Activated CD4-positive, alpha-beta T cell treated with anti-CD3 and anti-CD28 coated beads, Interleukin-2, amount 50 U/mL, for 24 hours (primary cell): ENCODE measurements around the gene EIF4E1B.
"Not testable (repeated sequence)": the region's sequence is repeated elsewhere in the genome, so short reads cannot be mapped to it uniquely, and the experiment has no call there.

ENCODE experiments used
- DNase-seq, 2 donors: peaks; one replicate each; pipeline ENCODE4 v3.0.0-alpha.2; 2020; ENCODE audit warnings: low read depth in 1 of 2, low spot score in 1 of 2

Gene EIF4E1B

DNA sequence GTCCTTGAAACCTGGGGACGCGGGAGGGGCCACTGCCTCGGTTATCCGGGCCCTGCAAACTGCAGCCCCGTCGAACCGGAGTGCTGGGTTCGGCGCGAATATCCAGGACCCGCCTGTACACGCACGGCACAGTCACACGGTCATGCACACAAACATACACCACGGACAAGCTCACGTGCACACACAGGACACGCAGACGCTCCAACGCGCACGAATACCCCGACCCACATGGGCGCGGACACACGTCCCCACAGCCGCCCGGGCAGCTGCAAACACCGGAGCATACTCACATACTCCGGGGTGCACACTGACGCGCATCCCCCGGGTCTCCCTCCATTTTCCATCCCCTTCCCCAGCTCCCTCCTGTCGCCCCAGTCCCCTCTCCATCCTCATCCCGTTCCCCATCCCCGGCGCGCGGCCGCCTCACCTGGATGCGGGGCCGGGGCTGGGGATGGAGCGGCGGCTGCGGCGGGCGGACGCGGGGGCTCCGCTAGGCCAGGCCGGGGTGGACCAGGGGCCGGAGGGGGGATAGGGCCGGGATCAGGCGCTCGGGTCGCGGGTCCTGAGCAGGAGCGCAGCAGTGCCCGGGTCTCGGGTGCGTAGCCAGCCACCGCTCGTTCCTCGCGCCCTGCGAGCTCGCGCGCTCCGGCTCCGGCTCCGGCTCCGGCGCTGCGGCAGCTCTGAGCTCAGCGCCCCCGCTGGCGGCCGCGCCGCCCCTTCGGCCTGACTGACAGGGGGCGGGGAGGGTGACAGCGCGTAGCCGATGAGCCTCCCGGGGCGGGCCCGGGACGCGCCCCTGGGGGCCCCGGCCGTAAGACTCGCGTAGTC is at the start of gene EIF4E1B, which contains the start of gene SNCB:
EIF4E1B (plus strand) TSS at position 823 of the 828 bp plus-strand sequence. CDS start 12,113 bp downstream, outside the sequence.
SNCB (minus strand) TSS at position 682 of the 828 bp plus-strand sequence. CDS start 880 bp downstream, outside the sequence.
- DNase-seq, result no peak

- DNase-seq, result no peak
Measured at GRCh38 chr5:176581361-176581760, 49.1 kb upstream of the EIF4E1B start.

- no peak for DNase-seq
Measured at GRCh38 chr5:176583076-176583475, 47.4 kb upstream of the EIF4E1B start.

DNA sequence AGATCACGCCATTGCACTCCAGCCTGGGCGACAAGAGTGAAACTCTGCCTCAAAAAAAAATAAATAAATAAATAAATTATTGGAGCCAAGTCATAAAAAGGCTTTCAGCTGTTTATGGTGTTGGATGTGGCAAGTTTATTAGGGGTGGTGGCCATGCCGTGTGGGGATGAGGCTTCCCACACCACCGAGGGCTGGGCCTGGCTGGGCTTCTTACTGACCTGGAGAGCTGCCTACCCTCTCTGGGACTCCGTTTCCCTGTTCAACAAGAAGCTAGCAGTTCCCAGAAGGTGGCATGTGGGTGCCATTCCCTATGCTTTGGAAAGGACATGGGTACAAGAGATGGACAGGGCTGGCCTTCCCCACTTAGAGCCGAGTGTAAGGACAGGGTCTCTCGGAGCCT is 43.1 kb upstream of the EIF4E1B start:
- no peak for DNase-seq

DNA sequence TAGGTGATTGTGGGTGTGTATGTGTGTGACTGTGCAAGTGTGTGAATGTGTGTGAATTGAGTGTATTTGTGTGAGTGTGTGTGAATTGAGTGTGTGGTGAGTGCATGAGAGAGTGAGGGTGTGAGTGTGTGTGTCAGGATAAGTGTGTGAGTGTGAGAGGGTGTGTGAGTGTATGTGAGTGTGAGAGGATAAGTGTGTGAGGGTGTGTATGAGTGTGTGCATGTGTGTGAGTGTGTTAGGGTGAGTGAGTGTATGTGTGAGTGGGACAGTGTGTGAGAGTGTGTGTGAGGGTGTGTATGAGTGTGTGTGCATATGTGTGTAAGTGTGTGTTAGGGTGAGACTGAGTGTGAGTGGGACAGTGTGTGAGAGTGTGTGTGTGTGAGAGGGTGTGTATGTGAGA is 42.2 kb upstream of the EIF4E1B start:
- DNase-seq, result no peak

DNA sequence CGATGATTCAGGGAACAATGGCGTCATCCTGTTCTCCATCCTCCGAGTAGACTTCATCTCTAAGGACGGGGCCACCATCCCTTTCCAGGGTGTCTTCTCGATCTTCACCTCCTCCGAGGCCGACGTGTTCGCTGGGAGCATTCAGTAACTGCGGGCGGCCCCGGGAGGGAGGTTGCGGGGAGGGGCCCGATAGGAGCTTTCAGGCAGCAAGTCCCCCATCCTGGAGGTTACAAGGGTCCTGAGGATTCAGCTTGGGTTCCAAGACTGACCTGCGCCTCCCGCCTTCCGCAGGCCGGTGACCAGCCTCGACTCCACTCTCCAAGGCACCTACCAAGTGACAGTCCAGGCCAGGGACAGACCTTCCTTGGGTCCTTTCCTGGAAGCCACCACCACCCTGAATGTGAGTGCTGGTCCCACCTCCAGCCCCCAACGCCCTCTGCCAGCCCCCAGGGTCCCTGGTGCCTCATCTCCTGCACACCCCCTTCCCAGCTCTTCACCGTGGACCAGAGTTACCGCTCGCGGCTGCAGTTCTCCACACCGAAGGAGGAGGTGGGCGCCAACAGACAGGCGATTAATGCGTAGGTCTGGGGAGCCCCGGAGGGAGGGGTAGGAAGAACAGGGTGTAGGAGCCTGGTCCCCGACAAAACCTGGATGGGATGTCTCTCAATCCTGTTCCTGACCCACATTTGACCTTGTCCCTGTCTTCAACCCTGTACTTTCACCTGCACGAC is 41.3 kb upstream of the EIF4E1B start:
- DNase-seq, result no peak

DNA sequence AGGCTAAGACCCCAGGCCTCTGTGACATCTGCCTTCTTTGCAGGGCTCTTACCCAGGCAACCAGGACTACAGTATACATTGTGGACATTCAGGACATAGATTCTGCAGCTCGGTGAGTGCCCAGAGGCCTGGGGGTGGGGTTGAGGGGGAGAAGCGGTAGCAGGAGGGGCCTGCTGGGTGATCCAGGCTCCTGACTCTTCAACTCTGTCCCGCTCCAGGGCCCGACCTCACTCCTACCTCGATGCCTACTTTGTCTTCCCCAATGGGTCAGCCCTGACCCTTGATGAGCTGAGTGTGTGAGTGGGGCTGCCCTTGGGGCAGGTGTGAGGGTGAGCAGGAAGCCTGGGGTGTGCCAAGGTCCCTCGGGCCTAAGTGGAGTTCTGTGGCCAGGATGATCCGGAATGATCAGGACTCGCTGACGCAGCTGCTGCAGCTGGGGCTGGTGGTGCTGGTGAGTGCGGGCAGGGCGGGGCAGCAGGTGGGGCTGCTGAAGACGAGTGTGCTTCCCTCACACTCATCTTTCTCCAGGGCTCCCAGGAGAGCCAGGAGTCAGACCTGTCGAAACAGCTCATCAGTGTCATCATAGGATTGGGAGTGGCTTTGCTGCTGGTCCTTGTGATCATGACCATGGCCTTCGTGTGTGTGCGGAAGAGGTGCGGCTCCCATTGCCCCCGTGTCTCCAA is 40.3 kb upstream of the EIF4E1B start:
- DNase-seq, result no peak

- not testable (repeated sequence) for DNase-seq
Measured at GRCh38 chr5:176591667-176592066, 38.8 kb upstream of the EIF4E1B start.

DNA sequence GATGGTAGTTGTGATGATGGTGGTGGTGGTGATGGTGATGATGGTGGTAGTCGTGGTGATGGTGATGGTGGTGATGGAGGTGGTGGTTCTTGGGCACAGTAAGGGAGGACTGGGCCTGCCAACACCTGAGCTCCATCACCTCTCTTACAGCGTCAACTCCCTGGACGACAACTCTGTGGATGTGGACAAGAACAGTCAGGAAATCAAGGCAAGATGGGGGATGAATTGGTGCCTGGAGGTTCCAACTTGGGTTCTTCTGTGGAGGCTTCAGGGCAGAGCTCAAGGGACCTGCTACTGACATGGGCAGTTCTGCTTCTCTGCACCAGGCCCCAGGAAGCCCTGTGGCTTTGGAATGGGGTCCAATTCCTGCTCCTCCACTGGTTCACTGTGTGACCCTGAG is 37.9 kb upstream of the EIF4E1B start:
- DNase-seq, result no peak

DNA sequence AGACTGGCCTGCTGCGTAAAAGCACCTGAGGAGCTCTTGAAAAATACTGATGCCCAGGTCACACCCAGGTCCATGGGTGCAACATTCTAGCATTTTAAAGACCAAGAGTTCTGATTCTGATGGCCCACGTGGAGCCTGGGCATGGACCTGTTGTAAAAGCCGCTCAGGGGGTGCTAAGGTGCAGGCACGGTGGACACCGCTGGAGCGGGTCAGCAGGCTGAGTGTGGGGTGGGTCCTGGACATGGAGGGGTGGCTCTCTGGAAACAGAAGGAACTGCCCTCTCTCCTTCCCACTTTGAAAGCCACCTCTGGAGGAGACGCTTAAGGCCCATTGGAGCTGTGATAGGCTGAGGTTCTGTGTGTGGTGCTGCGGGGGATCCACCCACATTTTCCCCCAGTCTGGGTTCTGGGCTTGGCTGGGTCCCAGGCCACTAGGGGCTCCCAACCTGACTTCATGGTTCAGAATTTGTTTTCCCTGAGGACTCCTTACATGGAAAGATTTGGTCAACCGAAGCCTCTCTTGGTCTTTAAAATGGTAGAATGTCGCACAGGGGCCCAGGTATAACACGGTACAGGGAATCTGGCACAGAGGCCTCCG is 37.1 kb upstream of the EIF4E1B start:
- no peak for DNase-seq

GRCh38 chr5:176594554-176594953 is 35.9 kb upstream of the EIF4E1B start:
- DNase-seq, result no peak

DNA sequence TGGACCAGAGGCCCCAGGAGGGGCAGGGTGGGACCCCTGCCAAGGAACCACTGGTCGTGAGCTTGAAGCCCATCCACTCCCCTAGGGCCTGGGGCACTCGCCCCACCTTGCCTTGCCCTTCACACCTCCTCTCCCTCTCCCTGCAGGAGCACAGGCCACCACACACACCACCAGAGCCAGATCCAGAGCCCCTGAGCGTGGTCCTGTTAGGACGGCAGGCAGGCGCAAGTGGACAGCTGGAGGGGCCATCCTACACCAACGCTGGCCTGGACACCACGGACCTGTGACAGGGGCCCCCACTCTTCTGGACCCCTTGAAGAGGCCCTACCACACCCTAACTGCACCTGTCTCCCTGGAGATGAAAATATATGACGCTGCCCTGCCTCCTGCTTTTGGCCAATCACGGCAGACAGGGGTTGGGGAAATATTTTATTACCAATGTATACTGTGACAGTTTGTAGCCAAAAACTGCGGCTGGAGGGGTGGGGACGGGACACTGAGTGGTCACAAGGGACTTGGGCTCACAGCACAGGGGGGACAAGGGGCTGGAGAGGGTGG is 35.0 kb upstream of the EIF4E1B start:
- no peak for DNase-seq

DNA sequence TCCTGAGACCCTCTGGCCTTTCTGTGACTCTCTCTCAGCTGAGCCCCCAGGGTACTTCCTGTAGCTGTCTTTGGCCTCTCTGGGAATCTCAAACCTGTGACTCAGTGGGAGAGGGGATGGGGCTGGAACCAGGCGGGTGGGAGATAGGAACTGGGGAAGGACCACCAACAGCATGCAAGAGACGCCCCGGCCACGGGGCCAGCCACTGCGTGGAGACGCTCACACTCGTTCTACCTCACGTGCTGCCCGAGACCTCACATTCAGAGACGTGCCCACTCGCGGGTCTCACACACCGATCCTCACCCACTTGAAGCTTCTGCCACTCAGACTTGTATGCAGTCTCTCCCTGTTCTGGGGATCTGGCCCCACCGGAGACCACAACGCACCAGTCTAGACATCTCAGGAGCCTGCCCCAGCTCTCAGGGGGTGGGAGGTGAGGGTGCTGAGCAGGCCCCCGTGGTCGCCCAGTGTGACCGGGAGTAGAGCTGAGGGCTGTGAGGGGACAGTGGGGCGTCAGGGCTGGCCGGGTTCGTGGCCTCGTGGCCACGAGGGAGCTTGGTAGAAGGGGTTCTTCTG is 34.3 kb upstream of the EIF4E1B start:
- no peak for DNase-seq

DNA sequence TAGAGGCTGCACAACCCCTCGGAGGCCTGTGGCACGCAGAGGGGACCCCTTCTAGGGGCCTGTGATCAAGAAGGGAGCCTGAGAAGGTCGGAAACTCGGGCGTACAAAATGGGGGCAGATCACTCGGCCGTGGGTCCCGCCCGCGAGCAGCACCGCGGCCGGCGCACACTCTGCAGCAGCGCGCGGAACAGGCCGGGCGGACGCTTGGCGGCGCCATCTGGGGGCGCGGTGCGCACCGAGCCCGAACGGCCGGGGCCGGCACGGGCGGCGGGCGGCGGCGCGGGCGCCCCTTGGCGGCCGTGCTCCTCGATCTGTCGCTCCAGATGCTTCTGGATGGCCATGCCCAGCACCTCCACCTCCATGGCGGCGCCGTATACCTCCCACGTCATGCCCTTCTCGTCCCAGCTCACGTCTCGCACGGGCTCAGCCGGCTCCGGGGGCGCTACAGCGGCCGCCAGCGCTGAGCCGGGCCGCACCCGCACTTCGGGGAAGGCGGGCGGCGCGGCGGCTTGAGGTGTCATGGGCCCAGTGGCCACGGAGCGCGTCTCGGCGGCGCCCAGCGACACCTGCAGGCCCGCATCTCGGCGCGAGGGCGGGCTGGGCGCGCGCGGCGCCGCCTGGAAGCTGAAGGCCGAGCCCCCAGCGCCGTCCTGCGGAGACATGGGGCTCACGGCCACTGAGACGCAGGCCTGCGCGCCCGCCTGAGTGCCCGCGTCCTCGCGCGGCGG is 33.6 kb upstream of the EIF4E1B start:
- peak; percentile 42 to 47 for DNase-seq

GRCh38 chr5:176597417-176598389 is 32.8 kb upstream of the EIF4E1B start:
- DNase-seq, result no peak

- not testable (repeated sequence) for DNase-seq
Measured at GRCh38 chr5:176599749-176600430, 30.6 kb upstream of the EIF4E1B start.

DNA sequence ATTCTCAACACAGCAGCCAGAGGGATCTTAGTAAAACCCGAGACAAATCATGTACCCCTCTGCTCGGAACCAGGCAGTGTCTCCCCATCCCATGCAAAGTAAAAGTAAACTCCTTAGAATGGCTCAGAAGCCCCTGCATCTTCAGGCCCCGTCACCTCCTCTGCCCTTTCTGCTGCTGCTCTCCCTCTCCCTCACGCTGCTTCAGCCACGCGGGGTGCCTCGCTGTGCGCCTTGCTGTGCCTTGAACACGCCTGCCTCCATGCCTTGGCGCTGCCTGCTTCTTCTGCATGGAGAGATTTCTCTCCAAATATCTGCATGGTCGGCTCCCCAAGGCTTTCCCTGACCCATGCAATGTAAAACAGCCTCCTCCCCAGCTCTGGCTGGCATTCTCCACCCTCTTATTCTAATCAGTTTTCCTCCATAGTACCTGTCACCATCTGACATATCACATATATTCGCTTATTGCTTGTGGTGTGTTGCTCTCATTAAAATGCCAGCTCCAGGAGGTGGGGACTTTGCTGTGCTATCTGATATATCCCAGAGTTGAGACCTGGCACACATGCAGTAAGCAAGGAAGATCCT is 28.5 kb upstream of the EIF4E1B start:
- no peak for DNase-seq

DNA sequence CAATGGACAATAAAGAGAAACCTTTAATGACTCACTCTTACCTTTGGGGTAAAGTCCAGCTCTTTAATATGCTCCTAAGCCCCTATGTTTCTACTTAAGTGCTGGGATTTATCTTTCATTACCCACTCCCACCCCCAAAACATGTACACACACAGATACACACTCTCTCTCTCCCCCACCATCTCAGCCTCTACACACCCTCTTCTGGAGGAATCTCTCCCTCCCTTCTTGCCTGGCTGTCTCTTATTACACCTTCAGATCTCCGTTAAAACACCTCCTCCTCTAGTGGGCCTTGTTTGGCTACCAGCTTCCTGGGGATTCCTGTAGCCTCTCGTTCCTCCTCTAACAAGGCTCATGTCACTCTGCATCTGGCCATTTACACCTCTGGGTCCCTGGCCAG is 27.4 kb upstream of the EIF4E1B start:
- no peak for DNase-seq
